Body of pancreas (tissue), 4 donors: ENCODE data around the gene NKAIN2. TPM values are rescaled to one million over a fixed set of nuclear protein-coding genes. Genes with fewer than 3 reads are reported as not detected.

Source experiments
- ATAC-seq: fragments of 150-250 bp; one replicate; pipeline ENCODE4 v1.9.1; 2016
- DNase-seq, 4 donors: peaks; one replicate each; pipeline ENCODE4 v3.0.0-alpha.2; 2019
- H3K27ac ChIP-seq, 4 donors: fragments of 200-600 bp; sonication (generic); 1 replicate in 3 of 4; 2 replicates in 1 of 4; pipeline versions ENCODE4 v1.5.1 to v1.6.1; 2016 to 2019; ENCODE audit warnings: mild to moderate bottlenecking in 1 of 4, mixed read lengths in 1 of 4, moderate library complexity in 1 of 4
- H3K27me3 ChIP-seq, 2 donors: fragments of 200-600 bp; sonication (generic); one replicate each; pipeline ENCODE4 v1.6.0; 2016; ENCODE audit warnings: mild to moderate bottlenecking in 1 of 2
- H3K36me3 ChIP-seq, 2 donors: fragments of 200-600 bp; sonication (generic); replicated peaks in 1 of 2; 2 replicates each; pipeline ENCODE4 v1.5.1; 2016; ENCODE audit warnings: low read depth in 2 of 2; ENCODE audit not compliant: insufficient read depth in 1 of 2
- H3K4me1 ChIP-seq: fragments of 200-600 bp; sonication (generic); one replicate; pipeline ENCODE4 v1.6.0; 2016
- H3K4me3 ChIP-seq, 2 donors: fragments of 200-600 bp; sonication (generic); 1 replicate in 1 of 2; 2 replicates in 1 of 2; pipeline ENCODE4 v1.5.1; 2016 to 2019
- H3K9me3 ChIP-seq, 3 donors: fragments of 200-600 bp; sonication (generic); 1 replicate in 2 of 3; 2 replicates in 1 of 3; pipeline ENCODE4 v1.5.1; 2016
- CTCF ChIP-seq, 7 experiments: fragments of 450-650 bp in 4 of 7; fragments of 200-600 bp in 3 of 7; sonication (generic) in 3 of 7; IDR thresholded peaks; one replicate each; pipeline ENCODE4 v1.5.1; 2016 to 2019; ENCODE audit warnings: antibody characterized with exemption in 7 of 7
- POLR2A ChIP-seq, 3 donors: fragments of 450-650 bp; IDR thresholded peaks; one replicate each; pipeline ENCODE4 v1.6.1; 2016; ENCODE audit warnings: antibody characterized with exemption in 3 of 3, mild to moderate bottlenecking in 2 of 3
- WGBS, 2 donors: methylation state at CpG; one replicate each; pipeline ENCODE4 v1.1.5; 2017; 5-methylcytosine and 5-hydroxymethylcytosine counted together
- intact Hi-C: fragments of 100-400 bp; cut with DNase I; formaldehyde crosslinking; loops from one replicate; pipeline ENCODE4 v1.15.1; 2023
- total RNA-seq, 2 donors: library from RNA; depleted of rRNA; stranded (reverse); fragments of >200 nt; gene quantifications; one replicate each; pipeline ENCODE4 v1.1.0, GENCODE V29; 2016

NKAIN2 gene
- total RNA-seq, 2 donors from 2014 or later, result not detected

- intact Hi-C loops, result no loop called here
- 45 to 49% methylated on average over 4 of the region's 4 CpGs for WGBS, 2 donors
These were observed 1068.8 kb downstream of the NKAIN2 start for GRCh38 chr6:124872361-124873065.

GRCh38 chr6:124873066-124873410 lies 1069.4 kb downstream of the NKAIN2 start:
- Histone ChIP-seq H3K36me3 (no peaks in the 10 kb centered on the region), H3K9me3 (no peaks in the 10 kb centered on the region), H3K4me1 (no peaks in the 10 kb centered on the region), H3K4me3 (no peak overlapping the region), H3K27ac (no peak overlapping the region), H3K27me3 (no peaks in the 10 kb centered on the region)
- 65 to 73% methylated on average over 3 of the region's 3 CpGs for WGBS, 2 donors
- intact Hi-C loops, result no loop called here
- DNase-seq, result no peak
- TF ChIP-seq POLR2A (IDR thresholded peaks at IDR 0.05) (no peak), CTCF (IDR thresholded peaks at IDR 0.05) (no peak)
- no peak for ATAC-seq

More at GRCh38 chr6:124872361-124873065, 1068.8 kb downstream of the NKAIN2 start:
- DNase-seq (no peak), ATAC-seq (no peak)
- H3K27me3 ChIP-seq, result no peaks in the 10 kb centered on the region
- H3K27ac ChIP-seq, result no peak overlapping the region
- H3K9me3 ChIP-seq, result no peaks in the 10 kb centered on the region
- H3K4me1 ChIP-seq, result no peaks in the 10 kb centered on the region
- no peak overlapping the region for H3K4me3 ChIP-seq
- TF ChIP-seq POLR2A (IDR thresholded peaks at IDR 0.05), result no peak
- no peak for TF ChIP-seq CTCF (IDR thresholded peaks at IDR 0.05)
- no peaks in the 10 kb centered on the region for H3K36me3 ChIP-seq

Other genes starting within 250 kb of the NKAIN2 start
- not detected for gene TRDN, start 166.9 kb upstream of the NKAIN2 start, total RNA-seq